ENCODE results near the gene DEK.

DNA sequence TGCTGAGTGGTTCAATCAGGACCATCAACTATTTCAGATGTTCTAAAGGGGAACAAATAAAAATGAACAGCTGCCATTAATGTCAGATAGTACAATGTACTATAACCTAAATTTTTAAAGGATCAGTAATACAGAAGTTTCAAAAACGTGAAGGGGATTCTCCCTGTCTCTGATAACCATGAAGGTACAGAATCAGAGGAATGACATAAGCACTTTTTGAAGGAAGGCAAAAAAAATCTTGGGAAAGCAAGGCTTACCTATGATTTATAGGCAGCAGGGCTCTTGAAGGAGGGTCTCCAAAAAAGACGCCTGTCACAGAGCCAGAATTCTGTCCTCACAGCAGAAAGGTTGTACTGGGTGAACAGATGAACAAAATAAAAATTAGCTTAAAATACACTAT, 20.1 kb downstream of the DEK start:
- TF ChIP-seq EZH2phosphoT487 (IDR thresholded peaks at IDR 0.05; ENCODE audit: borderline replicate concordance, low read depth) (no peak), RAD21 (IDR thresholded peaks at IDR 0.05; ENCODE audit: low read length) (no peak), CTCF (IDR thresholded peaks at IDR 0.05) (no peak), REST (IDR thresholded peaks at IDR 0.05; ENCODE audit: low read depth, low read length) (no peak), MAX (IDR thresholded peaks at IDR 0.05; ENCODE audit: low read depth) (no peak), JUND (IDR thresholded peaks at IDR 0.05) (no peak), SMC3 (IDR thresholded peaks at IDR 0.05; ENCODE audit: low read depth, low read length) (no peak), FOXJ3 (CRISPR knock-in tag; IDR thresholded peaks at IDR 0.05) (no peak), EP300 (IDR thresholded peaks at IDR 0.05; ENCODE audit: borderline replicate concordance in 1 of 2, low read depth in 1 of 2, low read length in 1 of 2) (no peak), IRF3 (IDR thresholded peaks at IDR 0.05; ENCODE audit: low read depth, low read length) (no peak), FOXM1 (IDR thresholded peaks at IDR 0.05; ENCODE audit: low read depth) (no peak), YY1 (IDR thresholded peaks at IDR 0.05; ENCODE audit: low read depth) (no peak), CHD2 (IDR thresholded peaks at IDR 0.05; ENCODE audit: low read length, partially characterized antibody) (no peak)
- TF ChIP-seq, protein P1, sequence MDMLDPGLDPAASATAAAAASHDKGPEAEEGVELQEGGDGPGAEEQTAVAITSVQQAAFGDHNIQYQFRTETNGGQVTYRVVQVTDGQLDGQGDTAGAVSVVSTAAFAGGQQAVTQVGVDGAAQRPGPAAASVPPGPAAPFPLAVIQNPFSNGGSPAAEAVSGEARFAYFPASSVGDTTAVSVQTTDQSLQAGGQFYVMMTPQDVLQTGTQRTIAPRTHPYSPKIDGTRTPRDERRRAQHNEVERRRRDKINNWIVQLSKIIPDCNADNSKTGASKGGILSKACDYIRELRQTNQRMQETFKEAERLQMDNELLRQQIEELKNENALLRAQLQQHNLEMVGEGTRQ (IDR thresholded peaks at IDR 0.05; ENCODE audit: borderline replicate concordance, low read depth, low read length), result no peak

Measured in SK-N-SH (cell line).